Right cardiac atrium (tissue), 5 donors: ENCODE results near the gene SRC. TPM values are rescaled to one million over a fixed set of nuclear protein-coding genes. Genes with fewer than 3 reads are reported as not detected.

Source experiments
- ATAC-seq, 2 donors: fragments of 200-7000 bp; cut with Tn5 transposase; one replicate each; pipeline versions ENCODE4 v1.8.0 to v1.9.1; 2020; ENCODE audit warnings: moderate library complexity in 2 of 2, mild to moderate bottlenecking in 1 of 2
- DNase-seq, 3 donors: peaks; one replicate each; pipeline ENCODE4 v3.0.0-alpha.2; 2020
- H3K27ac ChIP-seq: one replicate; pipeline ENCODE4 v1.5.1; 2013; ENCODE audit warnings: mild to moderate bottlenecking, low read length, control low read depth, moderate library complexity
- H3K27me3 ChIP-seq: one replicate; pipeline ENCODE4 v1.6.1; 2013; ENCODE audit not compliant: control insufficient read depth, insufficient read depth
- H3K4me1 ChIP-seq: one replicate; pipeline ENCODE4 v1.6.1; 2013; ENCODE audit warnings: low read length; ENCODE audit not compliant: control insufficient read depth, insufficient read depth
- H3K4me3 ChIP-seq: one replicate; pipeline ENCODE4 v1.5.1; 2013; ENCODE audit warnings: low read length, control low read depth
- H3K9me3 ChIP-seq: one replicate; pipeline ENCODE4 v1.6.1; 2013; ENCODE audit warnings: low read length; ENCODE audit not compliant: control insufficient read depth
- WGBS: extraction: QIAGEN DNeasy Blood & Tissue Kit; methylation state at CpG from one replicate; pipeline ENCODE4 v1.1.7; 2013; 5-methylcytosine and 5-hydroxymethylcytosine counted together
- intact Hi-C, 4 donors: fragments of 100-400 bp; cut with DNase I; formaldehyde crosslinking; loops; one replicate each; pipeline versions ENCODE4 v1.11.0 to v1.14.0; 2022 to 2023
- polyA plus RNA-seq: library from polyadenylated mRNA; stranded (reverse); fragments of 200-250 nt; gene quantifications from one replicate; pipeline ENCODE4 v1.2.3, GENCODE V29; 2013
- total RNA-seq, 4 donors: library from RNA; stranded (reverse); fragmentation: NEBNext Ultra II Directional; extraction: Animal tissue kit (Norgen Biotek cat#: 25700); gene quantifications; one replicate each; pipeline ENCODE4 v1.2.1, GENCODE V29; 2021
- donor health status: healthy with polysubstance abuse.
- donor health status: DM: no; HTN: yes; CAD: no.
- donor health status: DM: no; HTN: no; CAD: no.
- donor health status: DM: no; HTN: yes; CAD: no; lungs with severe emphysema.
- donor health status: DM: yes; HTN: yes; CAD: no.

SRC gene
- total and polyA plus RNA-seq, 5 donors, result 9.5 to 14.0 (median 13.1) TPM

DNA sequence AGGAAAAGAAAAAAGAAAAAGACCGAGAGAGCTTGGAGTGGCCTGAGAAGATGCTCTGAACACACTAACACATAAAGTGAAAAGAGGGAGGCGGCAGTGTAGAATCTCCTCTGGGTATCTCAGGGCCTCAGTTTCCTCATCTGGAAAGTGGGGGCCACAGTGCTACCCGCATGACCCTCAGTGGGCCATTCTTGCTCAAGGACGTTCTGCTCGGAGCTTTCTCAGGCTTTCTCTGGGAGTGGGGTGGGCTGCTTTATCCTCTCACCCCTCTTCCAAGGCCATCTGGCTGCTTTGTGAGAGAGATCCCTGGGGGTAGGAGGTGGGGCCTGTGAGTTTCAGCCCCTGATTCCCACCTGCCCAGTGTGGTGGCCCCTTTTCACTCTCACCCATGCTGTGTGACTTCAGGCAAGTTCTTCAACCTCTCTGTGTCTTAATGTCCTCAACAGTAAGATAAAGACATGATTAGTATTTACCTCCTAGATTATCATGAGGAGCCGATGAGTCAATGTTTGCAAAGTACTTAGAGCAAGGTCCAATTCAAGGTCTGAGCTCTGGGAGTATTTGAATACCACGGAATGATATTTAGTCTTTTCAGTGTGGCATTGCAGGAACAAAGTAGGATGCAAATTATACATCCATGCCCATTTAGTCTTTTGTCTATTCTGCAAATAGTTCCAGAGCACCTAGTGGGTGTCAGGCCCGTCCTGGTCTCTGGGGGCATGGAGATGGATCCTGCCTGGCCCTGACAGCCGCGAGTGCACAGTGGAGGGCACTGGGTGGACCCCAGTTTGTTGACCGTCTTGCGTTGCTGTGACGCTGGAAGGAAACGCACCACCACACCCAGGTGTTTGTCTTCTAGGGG lies 34.3 kb downstream of the SRC start:
- H3K27me3 ChIP-seq, result no peaks in the 10 kb centered on the region
- 80% methylated on average over 14 of the region's 14 CpGs for WGBS
- intact Hi-C loops, result loop anchor here in 3 of 4 donors (5.0 to 10.0 kb wide), 6 partner anchors 85 to 185 kb away; partner anchors contain the start of genes BLCAP (in 1 of the 3), MANBAL (in 1 of the 3) and NNAT (in 1 of the 3)
- no peak overlapping the region for H3K27ac ChIP-seq
- peak in 1 of 3 donors; percentile 22 for DNase-seq
- H3K4me1 ChIP-seq, result no peaks in the 10 kb centered on the region
- H3K4me3 ChIP-seq, result no peak overlapping the region
- H3K9me3 ChIP-seq, result no peaks in the 10 kb centered on the region
- no peak for ATAC-seq

DNA sequence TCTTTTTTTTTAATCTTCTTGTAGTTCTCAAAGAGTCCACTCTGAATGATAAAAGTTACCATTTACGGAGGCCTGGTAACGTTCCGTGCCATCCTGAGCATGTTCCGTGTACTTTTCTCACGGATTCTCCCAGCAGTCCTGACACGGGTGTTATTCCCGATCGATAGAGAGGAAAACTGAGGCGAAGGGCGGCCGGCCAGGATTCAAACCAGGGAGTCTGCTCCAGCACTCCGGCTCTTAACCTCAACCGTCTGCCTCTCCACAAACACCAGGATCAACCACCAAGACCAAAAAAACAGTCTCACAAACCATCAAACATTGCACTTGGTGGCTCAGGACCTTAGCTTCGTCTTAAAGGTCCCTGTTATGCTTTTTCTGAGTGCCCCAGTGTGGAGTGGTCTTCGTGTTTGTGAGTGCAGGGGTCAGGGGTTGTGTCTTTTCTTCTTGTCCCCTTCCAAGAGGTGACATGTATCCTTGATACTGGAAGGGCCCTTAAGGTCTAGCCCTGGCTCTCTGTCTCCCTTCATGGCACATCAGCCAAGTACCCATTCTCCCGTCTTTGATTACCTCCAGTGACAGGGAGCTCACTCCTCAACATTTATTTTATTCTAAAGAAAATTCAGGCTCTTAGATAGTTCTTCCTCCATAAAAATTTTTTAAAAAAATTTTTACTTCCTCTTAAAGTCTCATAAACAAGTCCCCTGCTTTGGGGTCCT lies 35.1 kb downstream of the SRC start:
- DNase-seq, result peak in 1 of 3 donors; percentile 29

DNA sequence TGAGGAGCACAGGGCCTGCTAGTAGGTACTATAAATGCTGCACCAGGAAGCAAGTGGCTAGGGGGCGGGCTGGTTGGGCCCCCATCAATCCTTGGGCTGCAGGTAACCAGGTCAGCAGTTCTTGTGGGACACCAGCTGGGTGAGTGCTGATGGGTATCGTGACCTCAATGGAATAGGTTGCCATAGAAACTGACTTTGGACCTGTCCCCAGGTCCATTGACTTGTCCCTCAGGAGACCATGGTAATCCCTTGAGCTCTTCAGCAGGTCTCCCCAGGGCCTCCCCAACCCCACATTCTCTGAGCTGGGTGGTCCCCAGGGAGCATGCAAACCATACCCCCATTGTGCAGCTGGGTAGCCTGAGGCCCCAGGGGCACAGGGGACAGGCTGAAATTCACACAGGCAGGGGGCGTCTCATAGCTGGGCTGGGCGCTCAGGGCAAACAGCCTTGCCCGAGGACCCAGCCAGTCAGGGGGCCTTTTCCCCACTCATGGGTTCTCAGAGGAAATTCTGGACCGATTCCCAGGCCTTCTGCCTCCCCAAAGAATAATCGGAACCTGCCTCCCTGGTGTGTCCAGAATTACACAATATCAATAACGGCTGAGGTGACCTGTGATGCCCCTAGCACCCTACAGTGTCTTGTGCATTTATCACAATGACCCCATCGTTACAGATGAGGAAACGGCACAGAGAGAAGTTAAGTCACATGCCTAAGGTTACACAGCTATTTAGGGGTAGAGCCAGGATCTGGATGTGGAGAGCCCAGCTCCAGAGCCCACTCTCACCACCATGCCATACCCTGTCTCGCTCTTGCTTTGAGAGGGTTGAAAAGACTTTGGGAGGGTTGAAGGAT lies 35.9 kb downstream of the SRC start:
- intact Hi-C loops, result loop anchor here in 3 of 4 donors (5.0 to 10.0 kb wide), 6 partner anchors 87 to 187 kb away; partner anchors contain the start of genes BLCAP (in 1 of the 3), MANBAL (in 1 of the 3) and NNAT (in 1 of the 3)
- no peak for ATAC-seq
- Histone ChIP-seq H3K4me3 (no peak overlapping the region), H3K4me1 (no peaks in the 10 kb centered on the region), H3K27me3 (no peaks in the 10 kb centered on the region), H3K27ac (no peak overlapping the region), H3K9me3 (no peaks in the 10 kb centered on the region)
- peak in 2 of 3 donors; percentile 40 to 42 for DNase-seq
- WGBS, result 71% methylated on average over 11 of the region's 11 CpGs

More for the DNA sequence above, 35.1 kb downstream of the SRC start:
- intact Hi-C loops, result loop anchor here in 3 of 4 donors (5.0 to 10.0 kb wide), 6 partner anchors 86 to 186 kb away; partner anchors contain the start of genes BLCAP (in 1 of the 3), MANBAL (in 1 of the 3) and NNAT (in 1 of the 3)
- H3K4me1 ChIP-seq, result no peaks in the 10 kb centered on the region
- no peak overlapping the region for H3K4me3 ChIP-seq
- H3K9me3 ChIP-seq, result no peaks in the 10 kb centered on the region
- no peak for ATAC-seq
- H3K27ac ChIP-seq, result no peak overlapping the region
- no peaks in the 10 kb centered on the region for H3K27me3 ChIP-seq
- WGBS, result 88% methylated on average over 16 of the region's 16 CpGs

DNA sequence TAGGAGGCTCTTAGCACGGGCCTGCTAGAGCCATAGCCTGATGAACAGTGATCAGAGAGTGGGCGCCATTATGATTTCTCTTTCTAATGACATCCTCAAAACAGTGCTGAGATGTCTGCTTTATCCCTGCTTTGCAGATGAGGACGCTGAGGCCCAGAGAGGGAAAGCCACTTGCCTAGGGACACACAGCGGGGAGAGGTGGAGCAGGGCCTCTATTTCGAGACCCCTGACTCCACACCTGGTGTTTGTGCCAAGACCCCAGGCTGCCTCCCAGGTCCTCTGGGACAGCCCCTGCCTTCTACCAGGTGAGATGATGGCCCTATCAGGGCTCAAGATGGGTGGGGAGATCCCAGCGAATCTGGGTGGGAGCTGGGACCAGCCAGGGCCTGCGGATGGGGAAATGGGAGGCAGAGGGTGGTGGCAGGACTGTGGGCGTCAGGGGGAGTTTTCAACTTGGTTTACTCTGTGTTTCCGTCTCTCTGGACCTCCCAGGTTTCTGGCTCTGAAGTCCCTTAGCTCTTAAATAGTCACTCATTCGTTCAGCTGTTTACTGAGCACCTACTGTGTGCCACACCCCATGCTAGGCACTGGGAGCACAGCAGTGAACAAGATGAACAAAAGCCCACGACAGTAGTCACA lies 36.7 kb downstream of the SRC start:
- H3K4me1 ChIP-seq, result no peaks in the 10 kb centered on the region
- intact Hi-C loops, result loop anchor here in 3 of 4 donors (5.0 to 10.0 kb wide), 6 partner anchors 88 to 188 kb away; partner anchors contain the start of genes BLCAP (in 1 of the 3), MANBAL (in 1 of the 3) and NNAT (in 1 of the 3)
- DNase-seq (peak in 2 of 3 donors; percentile 20 to 30), ATAC-seq (no peak)
- no peaks in the 10 kb centered on the region for H3K9me3 ChIP-seq
- no peak overlapping the region for H3K4me3 ChIP-seq
- no peaks in the 10 kb centered on the region for H3K27me3 ChIP-seq
- 89% methylated on average over 11 of the region's 11 CpGs for WGBS
- no peak overlapping the region for H3K27ac ChIP-seq

DNA sequence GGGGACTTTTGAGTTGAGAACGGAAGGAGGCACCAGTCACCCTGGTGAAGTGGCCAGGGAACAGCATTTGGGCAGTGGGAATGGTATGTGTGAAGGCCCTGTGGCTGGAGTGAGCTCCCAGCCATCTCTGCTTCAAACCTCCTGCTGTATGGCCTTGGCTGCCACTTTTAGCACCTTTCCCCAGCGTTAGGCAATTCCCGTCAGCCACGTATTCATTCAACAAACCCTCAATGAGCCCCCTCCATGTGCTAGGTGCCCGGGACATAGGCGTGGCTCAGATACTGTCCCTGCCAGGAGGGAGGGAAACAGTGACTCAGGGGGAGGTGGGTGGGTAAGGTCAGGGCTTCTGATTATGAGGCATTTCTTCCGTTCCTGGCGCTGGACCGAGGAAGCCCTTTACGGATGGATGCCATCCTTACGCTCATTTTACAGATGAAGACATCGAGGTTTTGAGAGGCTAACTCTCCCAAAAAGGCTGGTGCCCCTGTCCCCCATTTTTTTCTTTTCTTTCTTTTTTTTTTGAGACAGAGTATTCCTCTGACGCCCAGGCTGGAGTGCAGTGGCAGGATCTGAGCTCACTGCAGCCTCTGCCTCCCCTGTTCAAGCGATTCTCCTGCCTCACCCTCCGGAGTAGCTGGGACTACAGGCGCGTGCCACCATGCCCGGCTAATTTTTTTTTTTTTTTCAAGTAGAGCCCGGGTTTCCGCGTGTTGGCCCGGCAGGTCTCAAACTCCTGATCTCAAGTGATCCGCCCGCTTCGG lies 37.5 kb downstream of the SRC start:
- peak in 1 of 2 donors; percentile 17 for ATAC-seq
- intact Hi-C loops, result loop anchor here in 3 of 4 donors (5.0 to 10.0 kb wide), 6 partner anchors 89 to 189 kb away; partner anchors contain the start of genes BLCAP (in 1 of the 3), MANBAL (in 1 of the 3) and NNAT (in 1 of the 3)
- H3K4me3 ChIP-seq, result no peak overlapping the region
- H3K4me1 ChIP-seq, result no peaks in the 10 kb centered on the region
- no peaks in the 10 kb centered on the region for H3K27me3 ChIP-seq
- WGBS, result 78% methylated on average over 25 of the region's 25 CpGs
- no peaks in the 10 kb centered on the region for H3K9me3 ChIP-seq
- H3K27ac ChIP-seq, result no peak overlapping the region
- DNase-seq, result peak in 1 of 3 donors; percentile 54

DNA sequence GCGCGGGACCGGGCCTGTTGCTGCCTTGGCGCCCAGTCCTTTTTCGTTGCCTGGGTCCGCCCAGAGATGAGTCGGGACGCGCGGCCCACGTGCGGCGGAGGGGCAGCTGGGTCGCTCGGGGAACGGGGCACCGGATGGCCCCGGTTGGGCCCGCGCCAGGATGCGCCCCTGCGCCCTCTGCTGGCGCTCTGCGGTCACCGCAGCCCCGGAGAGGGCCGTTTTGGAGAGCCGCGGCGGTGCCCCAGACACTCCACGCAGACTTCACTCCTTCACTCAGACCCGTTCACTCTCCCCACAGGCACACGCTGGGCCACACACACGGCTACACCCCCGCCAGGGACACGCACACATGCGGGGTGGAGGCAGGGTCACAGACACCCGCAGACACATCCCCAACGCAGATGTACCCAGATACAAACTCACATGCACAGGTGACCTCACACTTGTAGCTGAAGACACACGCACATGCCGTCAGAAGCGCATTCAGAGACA lies 38.8 kb downstream of the SRC start:
- DNase-seq, result peak; percentile 66 to 87 (median 85)
- Histone ChIP-seq H3K27me3 (no peaks in the 10 kb centered on the region), H3K27ac (no peak overlapping the region), H3K9me3 (no peaks in the 10 kb centered on the region), H3K4me3 (peak overlapping the region; percentile 39), H3K4me1 (no peaks in the 10 kb centered on the region)
- peak; percentile 70 to 82 for ATAC-seq
- intact Hi-C loops, result loop anchor here (5.0 to 10.0 kb wide), 7 partner anchors 90 to 190 kb away; partner anchors contain the start of genes BLCAP (in 1 of the 4), MANBAL (in 1 of the 4) and NNAT (in 1 of the 4)
- WGBS, result 8% methylated on average over 42 of the region's 42 CpGs

DNA sequence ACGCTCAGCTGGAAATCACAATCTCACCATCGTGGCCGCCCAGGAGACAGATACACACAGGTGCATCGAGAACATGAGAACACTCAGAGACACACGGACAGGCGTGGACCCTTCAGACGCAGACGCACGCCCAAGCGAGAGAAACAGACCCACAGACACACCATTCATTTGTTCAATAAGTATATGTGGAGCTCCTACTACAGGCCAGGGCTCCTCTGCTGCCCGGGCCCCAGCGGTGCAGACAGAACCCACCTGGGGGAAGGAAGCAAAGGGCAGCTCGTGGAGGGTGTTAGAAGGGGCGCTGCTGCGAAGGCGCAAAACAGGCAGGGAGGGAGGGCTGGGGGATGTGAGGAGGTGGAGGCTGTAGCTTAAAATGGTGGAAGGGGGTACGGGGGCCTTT lies 39.2 kb downstream of the SRC start:
- Histone ChIP-seq H3K27ac (no peak overlapping the region), H3K9me3 (no peaks in the 10 kb centered on the region), H3K4me1 (no peaks in the 10 kb centered on the region), H3K4me3 (no peak overlapping the region), H3K27me3 (no peaks in the 10 kb centered on the region)
- ATAC-seq, result no peak
- WGBS, result 86% methylated on average over 17 of the region's 17 CpGs
- peak in 2 of 3 donors; percentile 40 to 42 for DNase-seq
- intact Hi-C loops, result loop anchor here (5.0 to 10.0 kb wide), 5 partner anchors 90 to 190 kb away; partner anchors contain the start of genes BLCAP (in 1 of the 4), MANBAL (in 1 of the 4) and NNAT (in 1 of the 4)

DNA sequence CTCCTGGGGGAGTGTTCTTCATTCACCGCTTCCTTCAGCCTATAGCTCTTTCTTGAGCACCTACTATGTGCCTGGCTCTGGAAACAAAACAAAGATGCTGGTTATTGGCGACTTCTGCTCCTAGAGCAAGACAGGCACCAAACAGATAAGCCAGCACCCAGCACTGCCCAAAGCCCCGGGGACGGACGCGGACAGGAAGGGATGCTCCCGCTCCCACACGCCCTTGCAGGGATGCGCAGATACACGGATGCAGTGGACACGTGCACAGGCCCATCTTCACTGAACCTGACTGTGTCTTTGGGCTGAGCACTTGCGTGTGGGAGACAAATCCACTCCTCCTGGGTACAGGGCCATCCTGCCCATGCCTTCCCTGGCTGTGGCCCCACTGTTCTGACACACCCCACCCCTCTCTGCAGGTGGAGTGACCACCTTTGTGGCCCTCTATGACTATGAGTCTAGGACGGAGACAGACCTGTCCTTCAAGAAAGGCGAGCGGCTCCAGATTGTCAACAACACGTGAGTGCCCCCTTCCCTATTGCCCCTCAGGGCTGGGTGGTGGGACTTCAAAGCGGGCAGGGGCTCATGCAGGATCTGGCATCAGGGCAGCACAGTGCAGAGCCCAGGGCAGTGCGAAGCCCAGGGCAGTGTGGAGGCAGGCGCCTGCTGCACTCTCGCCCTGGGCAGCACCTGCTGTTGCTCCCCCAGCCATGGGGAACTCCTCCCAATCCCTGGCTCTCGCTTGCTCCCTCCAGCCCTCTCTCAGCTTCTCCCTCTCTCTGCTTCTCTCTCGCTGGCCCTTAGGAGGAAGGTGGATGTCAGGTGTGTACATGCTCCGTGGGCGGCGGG lies 39.9 kb downstream of the SRC start:
- no peaks in the 10 kb centered on the region for H3K27me3 ChIP-seq
- DNase-seq (peak in 1 of 3 donors; percentile 44), ATAC-seq (no peak)
- no peak overlapping the region for H3K4me3 ChIP-seq
- H3K27ac ChIP-seq, result no peak overlapping the region
- 91% methylated on average over 25 of the region's 25 CpGs for WGBS
- no peaks in the 10 kb centered on the region for H3K4me1 ChIP-seq
- intact Hi-C loops, result loop anchor here (5.0 to 10.0 kb wide), 5 partner anchors 91 to 191 kb away; partner anchors contain the start of genes BLCAP (in 1 of the 4), MANBAL (in 1 of the 4) and NNAT (in 1 of the 4)
- no peaks in the 10 kb centered on the region for H3K9me3 ChIP-seq
